ENCODE data around the gene PLOD3. TPM values are rescaled to one million over a fixed set of nuclear protein-coding genes. Genes with fewer than 3 reads are reported as not detected.

Gene PLOD3
- total RNA-seq, 1 experiment from 2014 or later, result 71.3 TPM

Other genes starting within 250 kb of the PLOD3 start
- gene MUC12, start 248.0 kb downstream of the PLOD3 start, total RNA-seq (2014; rRNA removed; shearing (Covaris generic)), result not detected in 2 replicates
- gene MUC17, start 197.5 kb downstream of the PLOD3 start, total RNA-seq (2014; rRNA removed; shearing (Covaris generic)), result not detected in 2 replicates
- 5.2 and 10.3 TPM in 2 replicates for gene TRIM56, start 132.1 kb downstream of the PLOD3 start, total RNA-seq (2014; rRNA removed; shearing (Covaris generic))
- gene SERPINE1, start 90.5 kb downstream of the PLOD3 start, total RNA-seq (2014; rRNA removed; shearing (Covaris generic)), result 21.8 and 25.6 TPM in 2 replicates
- gene AP1S1, start 63.1 kb downstream of the PLOD3 start, total RNA-seq (2014; rRNA removed; shearing (Covaris generic)), result 98.4 and 119 TPM in 2 replicates
- not detected in 2 replicates for gene VGF, start 52.0 kb downstream of the PLOD3 start, total RNA-seq (2014; rRNA removed; shearing (Covaris generic))
- not detected in 2 replicates for gene NAT16, start 37.3 kb downstream of the PLOD3 start, total RNA-seq (2014; rRNA removed; shearing (Covaris generic))
- not detected in 2 replicates for gene MOGAT3, start 16.5 kb downstream of the PLOD3 start, total RNA-seq (2014; rRNA removed; shearing (Covaris generic))
- gene ZNHIT1, start 584 bp upstream of the PLOD3 start, total RNA-seq (2014; rRNA removed; shearing (Covaris generic)), result 108 and 141 TPM in 2 replicates
- 0.72 and 2.1 TPM in 2 replicates for gene CLDN15, start 20.2 kb upstream of the PLOD3 start, total RNA-seq (2014; rRNA removed; shearing (Covaris generic))
- gene FIS1, start 27.5 kb upstream of the PLOD3 start, total RNA-seq (2014; rRNA removed; shearing (Covaris generic)), result 132 and 162 TPM in 2 replicates
- gene IFT22, start 104.2 kb upstream of the PLOD3 start, total RNA-seq (2014; rRNA removed; shearing (Covaris generic)), result 20.9 and 50.3 TPM in 2 replicates
- gene COL26A1, start 145.3 kb upstream of the PLOD3 start, total RNA-seq (2014; rRNA removed; shearing (Covaris generic)), result not detected in 2 replicates

Data from SJSA1 (cell line).